Subcutaneous abdominal adipose tissue (tissue), 5 donors: Measurements from ENCODE around the gene SNX9.

Experiments used
- H3K27ac ChIP-seq: one replicate; pipeline ENCODE4 v1.7.0; 2013; ENCODE audit warnings: low read depth, mild to moderate bottlenecking, inconsistent platforms, low read length, moderate library complexity
- H3K27me3 ChIP-seq, 5 donors: one replicate each; pipeline ENCODE4 v1.7.0; 2013; ENCODE audit warnings: low read length in 5 of 5, inconsistent platforms in 1 of 5; ENCODE audit not compliant: control insufficient read depth in 5 of 5, insufficient read depth in 4 of 5
- H3K36me3 ChIP-seq, 5 donors: one replicate each; pipeline ENCODE4 v1.7.0; 2013; ENCODE audit warnings: low read length in 5 of 5; ENCODE audit not compliant: control insufficient read depth in 5 of 5, insufficient read depth in 5 of 5
- H3K4me1 ChIP-seq, 5 donors: one replicate each; pipeline ENCODE4 v1.7.0; 2013; ENCODE audit warnings: low read length in 5 of 5, mild to moderate bottlenecking in 3 of 5, moderate library complexity in 1 of 5; ENCODE audit not compliant: control insufficient read depth in 5 of 5, insufficient read depth in 5 of 5
- H3K4me3 ChIP-seq, 5 donors: one replicate each; pipeline ENCODE4 v1.7.0; 2013; ENCODE audit warnings: low read length in 5 of 5, low read depth in 1 of 5
- H3K9ac ChIP-seq, 5 donors: one replicate each; pipeline ENCODE4 v1.7.0; 2013; ENCODE audit warnings: low read length in 5 of 5, mild to moderate bottlenecking in 4 of 5, moderate library complexity in 3 of 5
- H3K9me3 ChIP-seq, 5 donors: one replicate each; pipeline ENCODE4 v1.7.0; 2013; ENCODE audit warnings: low read length in 5 of 5; ENCODE audit not compliant: control insufficient read depth in 5 of 5
- donor health status: healthy.
- donor health status: healthy.
- donor health status: healthy.
- donor health status: healthy.
- donor health status: healthy.

SNX9 gene

GRCh38 chr6:157956171-157956730 is 133.2 kb downstream of the SNX9 start:
- no peaks in the 10 kb centered on the region for H3K36me3 ChIP-seq
- no peak overlapping the region for H3K27ac ChIP-seq
- H3K9me3 ChIP-seq = peaks cover 7 to 22% (median 18%) of the 10 kb centered on the region in 5 donors
- H3K4me1 ChIP-seq = peaks cover 4 to 11% (median 10%) of the 10 kb centered on the region in 5 donors
- H3K4me3 ChIP-seq = no peak overlapping the region
- H3K27me3 ChIP-seq = peaks cover 0 to 6% (median 0%) of the 10 kb centered on the region in 5 donors
- no peak overlapping the region for H3K9ac ChIP-seq

DNA sequence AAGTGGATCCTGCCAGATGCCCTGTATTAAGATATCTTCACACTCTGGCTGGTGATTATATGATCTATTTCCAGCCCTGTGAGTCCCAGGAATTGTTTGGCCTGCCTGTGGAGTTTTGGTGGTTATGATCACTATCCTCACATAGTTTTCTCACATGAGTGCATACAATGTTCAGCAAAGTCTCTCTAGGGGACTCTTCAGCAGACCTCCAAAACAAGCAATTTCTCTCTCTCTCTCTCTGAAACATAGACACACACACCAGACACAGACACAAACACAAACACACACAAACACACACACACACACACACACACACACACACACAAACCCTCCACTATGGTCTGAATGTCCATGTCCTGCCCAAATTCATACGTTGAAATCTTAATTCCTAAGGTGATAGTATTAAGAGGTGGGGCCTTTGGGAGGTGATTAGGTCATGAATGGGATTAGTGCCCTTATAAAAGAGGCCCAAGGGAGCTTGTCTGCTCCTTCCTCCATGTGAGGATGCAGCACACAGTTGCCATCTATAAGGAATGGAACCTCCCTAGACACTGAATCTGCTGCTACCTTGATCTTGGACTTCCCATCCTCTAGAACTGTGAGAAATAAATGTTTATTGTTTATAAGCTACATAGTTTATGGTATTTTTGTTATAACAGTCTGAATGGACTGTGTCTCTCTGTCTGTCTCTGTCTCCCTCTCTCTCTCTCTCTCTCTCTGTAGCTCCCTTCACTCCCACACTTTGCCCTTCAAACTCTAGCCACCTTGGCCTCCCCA is 136.6 kb downstream of the SNX9 start:
- no peaks in the 10 kb centered on the region for H3K36me3 ChIP-seq
- H3K27ac ChIP-seq = no peak overlapping the region
- H3K4me3 ChIP-seq = peak overlapping the region in 1 of 5 donors; percentile 22
- peaks cover 0 to 6% (median under 1%) of the 10 kb centered on the region in 5 donors for H3K4me1 ChIP-seq
- H3K27me3 ChIP-seq = no peaks in the 10 kb centered on the region
- no peak overlapping the region for H3K9ac ChIP-seq
- peaks cover 7 to 22% (median 18%) of the 10 kb centered on the region in 5 donors for H3K9me3 ChIP-seq

DNA sequence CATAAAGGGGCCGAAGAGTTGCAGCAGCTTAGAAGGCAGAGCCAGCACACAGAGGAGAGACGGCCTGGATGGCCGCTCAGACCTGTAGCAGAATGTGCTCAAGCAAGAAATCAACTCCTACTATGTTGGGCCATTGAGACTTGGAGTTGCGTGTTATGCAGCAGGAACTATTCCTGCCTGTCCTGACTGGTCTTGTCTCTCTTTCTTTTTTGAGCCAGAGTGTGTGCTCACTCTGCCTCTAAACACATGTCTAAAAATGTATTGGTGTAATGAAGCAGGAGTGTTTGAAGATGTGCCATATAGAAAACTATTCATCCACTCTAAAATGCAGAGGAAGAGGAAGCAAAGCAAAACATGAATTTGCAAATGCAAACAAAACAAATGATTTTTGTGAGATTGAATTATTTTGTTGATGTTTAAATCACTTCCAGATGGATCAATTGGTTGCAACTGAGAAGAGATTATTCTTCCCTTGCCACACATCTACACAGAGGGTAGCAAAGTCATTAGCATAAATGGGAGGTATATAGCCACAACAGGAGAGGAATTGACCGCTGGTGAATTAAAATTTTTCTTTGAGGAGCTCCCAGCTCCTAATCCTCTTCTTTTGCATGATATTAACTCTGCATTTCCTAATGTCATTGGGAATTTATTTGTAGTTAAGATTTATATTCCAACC is 138.2 kb downstream of the SNX9 start:
- Histone ChIP-seq H3K27me3 (no peaks in the 10 kb centered on the region), H3K9ac (no peak overlapping the region), H3K4me3 (no peak overlapping the region), H3K9me3 (peaks cover 7 to 23% (median 18%) of the 10 kb centered on the region in 5 donors), H3K36me3 (no peaks in the 10 kb centered on the region), H3K4me1 (peaks cover 0 to 5% (median 0%) of the 10 kb centered on the region in 5 donors), H3K27ac (no peak overlapping the region)

DNA sequence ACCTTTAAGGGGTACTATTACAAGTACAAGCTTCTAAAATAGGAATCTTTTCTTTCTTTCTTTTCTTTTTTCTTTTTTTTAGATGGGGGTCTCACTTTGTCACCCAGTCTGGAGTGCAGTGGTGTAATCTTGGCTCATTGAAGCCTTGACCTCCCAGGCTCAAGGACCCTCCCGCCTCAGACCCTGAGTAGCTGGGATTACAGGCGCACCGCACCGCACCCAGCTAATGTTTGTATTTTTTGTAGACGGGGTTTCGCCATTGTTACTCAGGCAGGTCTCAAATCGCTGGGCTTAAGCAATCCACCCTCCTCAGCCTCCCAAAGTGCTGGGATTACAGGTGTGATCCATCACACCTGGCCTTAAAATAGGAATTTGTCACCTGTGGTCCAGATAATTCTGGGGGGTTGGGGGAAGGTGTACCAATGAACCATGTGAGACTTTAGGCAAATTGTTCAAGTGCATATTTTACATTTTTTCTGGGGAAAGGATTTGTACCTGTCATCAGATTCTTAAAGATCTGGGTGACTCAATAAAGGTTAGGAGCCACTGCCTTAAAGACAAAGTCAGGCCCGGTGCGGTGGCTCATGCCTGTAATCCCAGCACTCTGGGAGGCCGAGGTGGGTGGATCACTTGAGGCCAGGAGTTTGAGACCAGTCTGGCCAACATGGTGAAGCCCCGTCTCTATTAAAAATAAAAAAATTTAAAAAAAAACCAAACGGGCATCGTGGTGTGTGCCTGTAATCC is 139.0 kb downstream of the SNX9 start:
- Histone ChIP-seq H3K4me1 (peaks cover 0 to 5% (median 0%) of the 10 kb centered on the region in 5 donors), H3K36me3 (no peaks in the 10 kb centered on the region), H3K27ac (no peak overlapping the region), H3K4me3 (no peak overlapping the region), H3K27me3 (no peaks in the 10 kb centered on the region), H3K9me3 (peaks cover 7 to 23% (median 18%) of the 10 kb centered on the region in 5 donors), H3K9ac (no peak overlapping the region)

DNA sequence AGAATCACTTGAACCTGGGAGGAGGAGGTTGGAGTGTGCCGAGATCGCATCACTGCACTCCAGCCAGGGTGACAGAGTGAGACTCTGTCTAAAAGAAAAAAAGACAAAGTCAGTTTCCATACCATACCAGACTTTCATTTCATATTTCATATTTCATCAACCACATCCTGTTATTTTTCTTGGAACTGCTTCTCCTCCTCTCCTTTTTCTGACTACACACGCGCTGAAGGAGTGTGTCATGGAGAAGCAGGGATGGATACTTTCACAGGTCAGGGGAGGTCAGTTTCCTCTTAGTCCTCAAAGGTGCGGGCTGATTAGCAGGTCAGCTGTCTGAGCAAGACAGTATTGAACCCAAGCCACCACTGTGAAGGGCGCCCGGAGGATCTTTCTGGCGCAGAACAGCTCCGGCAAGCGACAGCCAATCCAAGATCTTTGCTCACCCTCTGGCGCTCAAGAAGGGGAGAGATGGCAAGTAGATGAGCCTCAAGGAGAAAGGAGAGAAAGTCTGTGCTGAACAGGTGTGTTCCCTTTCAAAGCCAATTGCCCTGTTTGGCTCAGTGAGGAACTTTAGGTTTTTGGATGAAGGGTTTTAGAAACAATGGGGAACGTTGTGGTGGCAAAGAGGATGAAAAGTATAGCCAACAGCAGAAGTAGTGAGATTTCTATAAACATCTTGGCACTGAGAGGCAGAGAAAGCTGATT is 139.7 kb downstream of the SNX9 start:
- H3K9me3 ChIP-seq = peaks cover 7 to 20% (median 16%) of the 10 kb centered on the region in 5 donors
- no peaks in the 10 kb centered on the region for H3K27me3 ChIP-seq

DNA sequence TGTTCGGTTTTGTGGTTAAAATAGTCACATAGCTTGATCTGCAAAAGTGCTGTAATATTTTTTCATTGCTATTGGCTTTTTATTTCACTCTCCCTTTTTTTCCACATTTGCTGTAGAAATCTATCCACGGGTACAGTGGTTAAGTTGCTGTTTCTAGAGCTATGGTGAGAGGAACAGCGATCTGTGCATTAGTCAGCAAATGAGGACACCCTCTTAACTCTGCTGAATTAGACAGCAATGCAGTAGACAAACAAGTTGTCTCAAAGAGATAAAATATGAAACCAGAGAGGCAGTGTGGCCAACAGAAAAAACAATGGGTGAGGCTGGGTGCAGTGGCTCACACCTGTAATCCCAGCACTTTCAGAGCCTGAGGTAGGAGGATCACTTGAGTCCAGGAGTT is 141.1 kb downstream of the SNX9 start:
- no peaks in the 10 kb centered on the region for H3K27me3 ChIP-seq
- no peak overlapping the region for H3K9ac ChIP-seq
- H3K9me3 ChIP-seq = peaks cover 5 to 10% (median 6%) of the 10 kb centered on the region in 5 donors
- no peak overlapping the region for H3K4me3 ChIP-seq
- H3K36me3 ChIP-seq = no peaks in the 10 kb centered on the region
- H3K4me1 ChIP-seq = peaks cover 0 to 5% (median 0%) of the 10 kb centered on the region in 5 donors
- H3K27ac ChIP-seq = no peak overlapping the region

More for the DNA sequence above, 139.7 kb downstream of the SNX9 start:
- Histone ChIP-seq H3K4me3 (no peak overlapping the region), H3K27ac (no peak overlapping the region), H3K9ac (no peak overlapping the region), H3K4me1 (peaks cover 0 to 5% (median 0%) of the 10 kb centered on the region in 5 donors), H3K36me3 (no peaks in the 10 kb centered on the region)

- H3K9me3 ChIP-seq = peaks cover 0 to 4% (median 0%) of the 10 kb centered on the region in 5 donors
- H3K27ac ChIP-seq = no peak overlapping the region
- H3K4me3 ChIP-seq = no peak overlapping the region
- no peaks in the 10 kb centered on the region for H3K36me3 ChIP-seq
- H3K4me1 ChIP-seq = peaks cover 0 to 5% (median 0%) of the 10 kb centered on the region in 5 donors
- H3K27me3 ChIP-seq = no peaks in the 10 kb centered on the region
- no peak overlapping the region for H3K9ac ChIP-seq
These were observed 142.3 kb downstream of the SNX9 start for GRCh38 chr6:157965387-157965786.

DNA sequence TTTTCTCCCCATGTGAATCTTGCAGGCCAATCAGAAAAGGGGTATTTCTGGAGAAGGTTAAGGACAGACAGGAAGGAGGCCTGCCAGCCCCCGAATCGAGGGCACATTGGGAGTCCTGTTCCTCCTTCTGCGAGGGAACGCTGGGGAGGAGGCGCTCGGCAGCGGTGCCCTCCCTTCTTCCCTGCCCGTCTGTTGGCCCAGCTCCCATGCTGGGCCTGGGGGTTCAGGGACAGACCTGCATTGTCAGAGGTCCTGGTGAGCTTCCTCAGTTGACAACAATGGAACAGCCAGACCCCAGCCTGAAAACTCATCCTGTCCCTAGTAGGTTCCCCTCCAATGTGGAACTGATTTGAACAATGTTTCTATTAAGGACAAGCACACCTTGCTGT is 143.5 kb downstream of the SNX9 start:
- Histone ChIP-seq H3K9me3 (peaks cover 0 to 4% (median 0%) of the 10 kb centered on the region in 5 donors), H3K4me1 (no peaks in the 10 kb centered on the region), H3K9ac (no peak overlapping the region), H3K4me3 (no peak overlapping the region), H3K27ac (no peak overlapping the region), H3K36me3 (no peaks in the 10 kb centered on the region), H3K27me3 (no peaks in the 10 kb centered on the region)

- H3K9ac ChIP-seq = no peak overlapping the region
These were observed 144.0 kb downstream of the SNX9 start for GRCh38 chr6:157967020-157967419.

More at GRCh38 chr6:157967020-157967419, 144.0 kb downstream of the SNX9 start:
- Histone ChIP-seq H3K4me1 (no peaks in the 10 kb centered on the region), H3K4me3 (no peak overlapping the region), H3K9me3 (peaks cover 0 to 4% (median 0%) of the 10 kb centered on the region in 5 donors), H3K27ac (no peak overlapping the region), H3K36me3 (no peaks in the 10 kb centered on the region), H3K27me3 (no peaks in the 10 kb centered on the region)
